Measurements from ENCODE around the gene NAALADL2. TPM values are rescaled to one million over a fixed set of nuclear protein-coding genes. Genes with fewer than 3 reads are reported as not detected.

The NAALADL2 gene
- total and polyA plus RNA-seq, 2 experiments from 2014 or later, result 3.4 to 15.3 TPM

- Histone ChIP-seq H3K9me2 (replicated peaks; ENCODE audit: insufficient read depth) (no peaks in the 10 kb centered on the region), H3K4me2 (no peak overlapping the region), H3K9me3 (ENCODE audit: low read depth) (no peaks in the 10 kb centered on the region), H3K79me2 (no peaks in the 10 kb centered on the region), H3K4me3 (no peak overlapping the region), H3K27me3 (no peaks in the 10 kb centered on the region), H3K27ac (no peak overlapping the region), H4K20me1 (ENCODE audit: insufficient read depth, poor library complexity, severe bottlenecking) (no peaks in the 10 kb centered on the region), H3K36me3 (replicated peaks; ENCODE audit: insufficient read depth, low read depth) (no peaks in the 10 kb centered on the region), H3K4me1 (ENCODE audit: insufficient read depth) (no peaks in the 10 kb centered on the region), H2AFZ (no peak overlapping the region)
- TF ChIP-seq EZH2phosphoT487 (IDR thresholded peaks at IDR 0.05; ENCODE audit: low read depth, severe bottlenecking, unreplicated experiment) (no peak), EZH2 (IDR thresholded peaks at IDR 0.05; ENCODE audit: borderline replicate concordance) (no peak), CTCF (IDR thresholded peaks at IDR 0.05; ENCODE audit: poor library complexity) (no peak)
- no peak for DNase-seq (ENCODE audit: low spot score)
- WGBS (ENCODE audit: low lambda C conversion rate, missing lambda C conversion rate), result 78% methylated on average over 2 of the region's 2 CpGs
Measured at GRCh38 chr3:175107231-175107630, 248.1 kb downstream of the NAALADL2 start.

GRCh38 chr3:175107995-175108394 lies 248.9 kb downstream of the NAALADL2 start:
- no peak overlapping the region for H3K4me3 ChIP-seq
- H3K27me3 ChIP-seq, result no peaks in the 10 kb centered on the region
- no peaks in the 10 kb centered on the region for H3K4me1 ChIP-seq (ENCODE audit: insufficient read depth)
- TF ChIP-seq EZH2 (IDR thresholded peaks at IDR 0.05; ENCODE audit: borderline replicate concordance) (no peak), EZH2phosphoT487 (IDR thresholded peaks at IDR 0.05; ENCODE audit: low read depth, severe bottlenecking, unreplicated experiment) (no peak), CTCF (IDR thresholded peaks at IDR 0.05; ENCODE audit: poor library complexity) (no peak)
- no peak overlapping the region for H2AFZ ChIP-seq
- DNase-seq (ENCODE audit: low spot score), result no peak
- no peaks in the 10 kb centered on the region for H3K36me3 ChIP-seq (replicated peaks; ENCODE audit: insufficient read depth, low read depth)
- H4K20me1 ChIP-seq (ENCODE audit: insufficient read depth, poor library complexity, severe bottlenecking), result no peaks in the 10 kb centered on the region
- no peak overlapping the region for H3K27ac ChIP-seq
- H3K79me2 ChIP-seq, result no peaks in the 10 kb centered on the region
- H3K9me3 ChIP-seq (ENCODE audit: low read depth), result no peaks in the 10 kb centered on the region
- H3K9me2 ChIP-seq (replicated peaks; ENCODE audit: insufficient read depth), result no peaks in the 10 kb centered on the region
- H3K4me2 ChIP-seq, result no peak overlapping the region

GRCh38 chr3:175108613-175109151 lies 249.5 kb downstream of the NAALADL2 start:
- Histone ChIP-seq H3K9me2 (replicated peaks; ENCODE audit: insufficient read depth) (no peaks in the 10 kb centered on the region), H3K4me3 (no peak overlapping the region), H3K4me1 (ENCODE audit: insufficient read depth) (no peaks in the 10 kb centered on the region), H3K4me2 (no peak overlapping the region), H3K27me3 (no peaks in the 10 kb centered on the region), H3K36me3 (replicated peaks; ENCODE audit: insufficient read depth, low read depth) (no peaks in the 10 kb centered on the region), H2AFZ (no peak overlapping the region), H4K20me1 (ENCODE audit: insufficient read depth, poor library complexity, severe bottlenecking) (no peaks in the 10 kb centered on the region), H3K27ac (no peak overlapping the region), H3K79me2 (no peaks in the 10 kb centered on the region), H3K9me3 (ENCODE audit: low read depth) (no peaks in the 10 kb centered on the region)
- WGBS (ENCODE audit: low lambda C conversion rate, missing lambda C conversion rate), result 81% methylated on average over 2 of the region's 2 CpGs
- no peak for DNase-seq (ENCODE audit: low spot score)
- no peak for TF ChIP-seq EZH2 (IDR thresholded peaks at IDR 0.05; ENCODE audit: borderline replicate concordance)
- TF ChIP-seq CTCF (IDR thresholded peaks at IDR 0.05; ENCODE audit: poor library complexity), result no peak
- TF ChIP-seq EZH2phosphoT487 (IDR thresholded peaks at IDR 0.05; ENCODE audit: low read depth, severe bottlenecking, unreplicated experiment), result no peak

- WGBS (ENCODE audit: low lambda C conversion rate, missing lambda C conversion rate), result 84% methylated on average over 2 of the region's 2 CpGs
Measured at GRCh38 chr3:175111036-175111435, 251.9 kb downstream of the NAALADL2 start.

More at GRCh38 chr3:175111036-175111435, 251.9 kb downstream of the NAALADL2 start:
- Histone ChIP-seq H3K4me1 (ENCODE audit: insufficient read depth) (no peaks in the 10 kb centered on the region), H3K9me3 (ENCODE audit: low read depth) (no peaks in the 10 kb centered on the region), H2AFZ (no peak overlapping the region), H4K20me1 (ENCODE audit: insufficient read depth, poor library complexity, severe bottlenecking) (no peaks in the 10 kb centered on the region), H3K9me2 (replicated peaks; ENCODE audit: insufficient read depth) (no peaks in the 10 kb centered on the region), H3K27ac (no peak overlapping the region), H3K4me3 (no peak overlapping the region), H3K36me3 (replicated peaks; ENCODE audit: insufficient read depth, low read depth) (no peaks in the 10 kb centered on the region), H3K79me2 (no peaks in the 10 kb centered on the region), H3K4me2 (no peak overlapping the region), H3K27me3 (no peaks in the 10 kb centered on the region)
- TF ChIP-seq CTCF (IDR thresholded peaks at IDR 0.05; ENCODE audit: poor library complexity), result no peak
- no peak for TF ChIP-seq EZH2phosphoT487 (IDR thresholded peaks at IDR 0.05; ENCODE audit: low read depth, severe bottlenecking, unreplicated experiment)
- no peak for TF ChIP-seq EZH2 (IDR thresholded peaks at IDR 0.05; ENCODE audit: borderline replicate concordance)
- DNase-seq (ENCODE audit: low spot score), result no peak

All from hepatocyte (in vitro differentiated cells).